GM12878 (cell line): Measurements from ENCODE around the gene STK10. TPM values are rescaled to one million over a fixed set of nuclear protein-coding genes. Genes with fewer than 3 reads are reported as not detected.

Experiments used
- ATAC-seq: fragments of 200-7000 bp; cut with Tn5 transposase; 3 replicates; pipeline ENCODE4 v1.9.1; 2020; ENCODE audit warnings: mild to moderate bottlenecking, moderate library complexity
- BruUV-seq: library from RNA; stranded (reverse); fragments of 400-500 nt; replicated peaks from 2 replicates; lab custom pipeline; 2021; lab: Mats Ljungman, UMichigan
- CTCF ChIA-PET: fragments of 300-600 bp; sonication (Branson Sonifier 250); formaldehyde crosslinking; extraction: SDS; loops from one replicate; lab custom pipeline; 2021; ENCODE audit warnings: inconsistent platforms; lab: Yijun Ruan, JAX
- POLR2A ChIA-PET: fragments of 350-600 bp; formaldehyde crosslinking; extraction: SDS; loops from one replicate; lab custom pipeline; 2021; ENCODE audit warnings: inconsistent platforms; lab: Charles Lee
- RAD21 ChIA-PET: fragments of 300-600 bp; sonication (Branson Sonifier 250); formaldehyde crosslinking; loops from one replicate; lab custom pipeline; 2023; ENCODE audit warnings: antibody characterized with exemption; ENCODE audit not compliant: unreplicated experiment; lab: Charles Lee
- SMC1A ChIA-PET: fragments of 300-600 bp; sonication (Branson Sonifier 250); formaldehyde crosslinking; loops from one replicate; lab custom pipeline; 2023; ENCODE audit not compliant: unreplicated experiment, uncharacterized antibody; lab: Charles Lee
- DNase-seq: peaks from one replicate; pipeline ENCODE4 v3.0.0-alpha.2; 2011; ENCODE audit warnings: low read depth, low spot score
- FAIRE-seq: peaks from 3 replicates; lab custom pipeline; 2011; peaks lifted over from hg19 to GRCh38; lab: Jason Lieb, UNC
- H2AFZ ChIP-seq: 2 replicates; pipeline ENCODE4 v1.6.0; 2011; ENCODE audit warnings: low read depth, low read length, control low read depth; ENCODE audit not compliant: control insufficient read depth
- H3K27ac ChIP-seq: 2 replicates; pipeline ENCODE4 v1.5.1; 2011; ENCODE audit warnings: control low read depth; ENCODE audit not compliant: control insufficient read depth, insufficient read depth
- H3K27me3 ChIP-seq, 2 experiments: replicated peaks in 1 of 2; 2 replicates each; pipeline versions ENCODE4 v1.6.0 to v1.6.1; 2011; ENCODE audit warnings: low read length in 1 of 2; ENCODE audit not compliant: control insufficient read depth in 2 of 2, insufficient read depth in 2 of 2
- H3K36me3 ChIP-seq, 2 experiments: 2 replicates each; pipeline ENCODE4 v1.5.1; 2011; ENCODE audit warnings: low read length in 1 of 2; ENCODE audit not compliant: control insufficient read depth in 2 of 2, insufficient read depth in 2 of 2
- H3K4me1 ChIP-seq: 2 replicates; pipeline ENCODE4 v1.6.1; 2011; ENCODE audit warnings: mild to moderate bottlenecking, low read length, moderate library complexity, mixed read lengths; ENCODE audit not compliant: control insufficient read depth, insufficient read depth
- H3K4me2 ChIP-seq: 2 replicates; pipeline ENCODE4 v1.6.0; 2011; ENCODE audit warnings: control low read depth; ENCODE audit not compliant: control insufficient read depth, insufficient read depth
- H3K4me3 ChIP-seq: fragments of 200-600 bp; sonication (generic); 2 replicates; pipeline ENCODE4 v1.5.1; 2016
- H3K79me2 ChIP-seq: 2 replicates; pipeline ENCODE4 v1.6.0; 2011; ENCODE audit warnings: low read length; ENCODE audit not compliant: control insufficient read depth, insufficient read depth
- H3K9ac ChIP-seq: 2 replicates; pipeline ENCODE4 v1.8.0; 2011; ENCODE audit warnings: low read length, control low read depth, mixed read lengths; ENCODE audit not compliant: control insufficient read depth, insufficient read depth
- H3K9me3 ChIP-seq: replicated peaks from 3 replicates; pipeline ENCODE4 v1.5.1; 2011; ENCODE audit warnings: mild to moderate bottlenecking, low read length; ENCODE audit not compliant: control insufficient read depth, insufficient read depth
- H4K20me1 ChIP-seq: 2 replicates; pipeline ENCODE4 v1.6.0; 2011; ENCODE audit not compliant: control insufficient read depth, insufficient read depth
- BCL3 ChIP-seq: IDR thresholded peaks from 2 replicates; pipeline ENCODE4 v1.6.1; 2011; ENCODE audit warnings: borderline replicate concordance, low read depth, mild to moderate bottlenecking, moderate library complexity, low read length; ENCODE audit not compliant: insufficient read depth, poor library complexity, severe bottlenecking
- BHLHE40 ChIP-seq, 2 experiments: fragments of 450-650 bp in 1 of 2; IDR thresholded peaks; 2 replicates each; pipeline ENCODE4 v1.6.1; 2011 to 2017; ENCODE audit warnings: low read depth in 2 of 2, borderline replicate concordance in 1 of 2, improper control_type of control experiment in 1 of 2, low read length in 1 of 2, mild to moderate bottlenecking in 1 of 2
- BMI1 ChIP-seq: fragments of 450-650 bp; IDR thresholded peaks from 2 replicates; pipeline ENCODE4 v1.6.1; 2016; ENCODE audit warnings: mild to moderate bottlenecking, moderate library complexity, borderline replicate concordance
- NR2F1 ChIP-seq: fragments of 450-650 bp; conservative IDR thresholded peaks from 2 replicates; pipeline ENCODE4 v1.6.1; 2017; ENCODE audit warnings: mild to moderate bottlenecking
- SKIL ChIP-seq: fragments of 450-650 bp; IDR thresholded peaks from 2 replicates; pipeline ENCODE4 v1.6.1; 2017; ENCODE audit warnings: mild to moderate bottlenecking, low read depth, inconsistent platforms; ENCODE audit not compliant: poor library complexity, severe bottlenecking
- STAT3 ChIP-seq: IDR thresholded peaks from 2 replicates; pipeline ENCODE4 v1.6.1; 2011; ENCODE audit warnings: low read depth, low read length, improper control_type of control experiment
- TBL1XR1 ChIP-seq: IDR thresholded peaks from 2 replicates; pipeline ENCODE4 v1.6.1; 2012; ENCODE audit warnings: low read depth, low read length, improper control_type of control experiment
- WGBS: methylation state at CpG from one replicate; pipeline ENCODE4 v1.1.6; 2016; ENCODE audit warnings: low lambda C conversion rate; ENCODE audit not compliant: insufficient replicate concordance, insufficient coverage; ENCODE audit errors: missing lambda C conversion rate; 5-methylcytosine and 5-hydroxymethylcytosine counted together
- in situ Hi-C: fragments of 300-500 bp; cut with MboI; formaldehyde crosslinking; loops from 9 replicates; pipeline ENCODE4 v1.14.3; 2018; ENCODE audit warnings: mixed read lengths
- intact Hi-C: fragments of 100-400 bp; cut with micrococcal nuclease; formaldehyde crosslinking; loops from one replicate; pipeline ENCODE4 v1.14.2; 2022; ENCODE audit not compliant: unreplicated experiment
- polyA plus RNA-seq, 11 experiments: library from polyadenylated mRNA; depleted of rRNA in 4 of 11; unstranded in 6 of 11; stranded (reverse) in 5 of 11; fragments of >200 nt; fragmentation: Nextera tagmentation in 4 of 11; fragmentation: Illumina TruSeq in 1 of 11; extraction: Ambion mirVana in 4 of 11; extraction: Trizol in 1 of 11; gene quantifications; 1 replicate in 1 of 11; 2 replicates in 10 of 11; pipeline versions ENCODE4 v1.2.1 to v1.2.3, GENCODE V29; 2011 to 2016; ENCODE audit warnings: inconsistent platforms in 2 of 11, missing spikeins in 2 of 11, low read depth in 1 of 11
- total RNA-seq, 4 experiments: library from RNA; depleted of rRNA in 3 of 4; stranded (reverse); fragments of >200 nt in 3 of 4; fragmentation: Illumina TruSeq in 1 of 4; extraction: Trizol in 1 of 4; gene quantifications; 2 replicates each; pipeline versions ENCODE4 v1.2.1 to v1.2.3, GENCODE V29; 2013 to 2021
- TF ChIP-seq, protein P1 (sequence below): fragments of 450-650 bp; formaldehyde crosslinking; IDR thresholded peaks from 2 replicates; pipeline ENCODE4 v1.4.0; 2020; ENCODE audit warnings: mild to moderate bottlenecking, moderate library complexity
- TF ChIP-seq, protein P2 (sequence below): fragments of 450-650 bp; IDR thresholded peaks from 2 replicates; pipeline ENCODE4 v1.6.1; 2014; ENCODE audit warnings: mild to moderate bottlenecking
- TF ChIP-seq, protein P3 (sequence below): fragments of 150-350 bp; IDR thresholded peaks from 2 replicates; pipeline ENCODE4 v1.6.1; 2016; ENCODE audit warnings: low read depth, low read length

STK10 gene
- total and polyA plus RNA-seq, 10 of the 15 experiments (the other 5 are each of a cell fraction or from before 2014, with no cell fraction given): 14.2 to 96.4 (median 50.6) TPM

GRCh38 chr5:172165465-172165864 lies 22.6 kb downstream of the STK10 start:
- H3K27ac ChIP-seq: peak overlapping the region; percentile 52
- RAD21 ChIA-PET: interaction anchor here (1.4 kb wide), 1 partner anchor 9 kb away, joined by 5 read pairs; no protein-coding TSS in a partner anchor
- peaks cover 15 to 17% of the 10 kb centered on the region in 2 experiments for H3K36me3 ChIP-seq
- no peak overlapping the region for H3K9ac ChIP-seq
- peaks cover 87% of the 10 kb centered on the region for H3K79me2 ChIP-seq
- H3K4me1 ChIP-seq: peaks cover 26% of the 10 kb centered on the region
- DNase-seq (no peak), ATAC-seq (peak; percentile 95), FAIRE-seq (no peak)
- H3K9me3 ChIP-seq: no peaks in the 10 kb centered on the region; the same call in 2 of the 3 replicates
- no peak overlapping the region for H2AFZ ChIP-seq
- H3K4me2 ChIP-seq: 0 out of 2 replicates have a peak overlapping the region, but pooled peaks have one; percentile 42
- CTCF ChIA-PET: interaction anchor here (0.7 to 0.9 kb wide), 2 partner anchors 18 to 34 kb away, joined by 3 read pairs; no protein-coding TSS in a partner anchor
- H3K4me3 ChIP-seq: no peak overlapping the region
- WGBS: 18% methylated on average over 6 of the region's 7 CpGs
- in situ Hi-C loops (no loop called here), intact Hi-C loops (no loop called here)
- POLR2A ChIA-PET: interaction anchor here (0.6 to 1.4 kb wide), 3 partner anchors 9 to 131 kb away, joined by 3 to 5 read pairs (median 4); no protein-coding TSS in a partner anchor
- no TSS peak for BruUV-seq
- H4K20me1 ChIP-seq: peaks cover 11% of the 10 kb centered on the region
- H3K27me3 ChIP-seq: no peaks in the 10 kb centered on the region
- SMC1A ChIA-PET: interaction anchor here (0.9 to 3.2 kb wide), 3 partner anchors 10 to 54 kb away, joined by 3 to 16 read pairs (median 4); no protein-coding TSS in a partner anchor
- no peak for TF ChIP-seq NR2F1
- no peak for TF ChIP-seq BHLHE40 (IDR thresholded peaks at IDR 0.05; ENCODE audit: borderline replicate concordance in 1 of 2, low read depth in 2 of 2, low read length in 1 of 2)
- TF ChIP-seq BMI1: no peak
- no peak for TF ChIP-seq SKIL
- TF ChIP-seq BCL3: no peak
- TF ChIP-seq, protein P1, sequence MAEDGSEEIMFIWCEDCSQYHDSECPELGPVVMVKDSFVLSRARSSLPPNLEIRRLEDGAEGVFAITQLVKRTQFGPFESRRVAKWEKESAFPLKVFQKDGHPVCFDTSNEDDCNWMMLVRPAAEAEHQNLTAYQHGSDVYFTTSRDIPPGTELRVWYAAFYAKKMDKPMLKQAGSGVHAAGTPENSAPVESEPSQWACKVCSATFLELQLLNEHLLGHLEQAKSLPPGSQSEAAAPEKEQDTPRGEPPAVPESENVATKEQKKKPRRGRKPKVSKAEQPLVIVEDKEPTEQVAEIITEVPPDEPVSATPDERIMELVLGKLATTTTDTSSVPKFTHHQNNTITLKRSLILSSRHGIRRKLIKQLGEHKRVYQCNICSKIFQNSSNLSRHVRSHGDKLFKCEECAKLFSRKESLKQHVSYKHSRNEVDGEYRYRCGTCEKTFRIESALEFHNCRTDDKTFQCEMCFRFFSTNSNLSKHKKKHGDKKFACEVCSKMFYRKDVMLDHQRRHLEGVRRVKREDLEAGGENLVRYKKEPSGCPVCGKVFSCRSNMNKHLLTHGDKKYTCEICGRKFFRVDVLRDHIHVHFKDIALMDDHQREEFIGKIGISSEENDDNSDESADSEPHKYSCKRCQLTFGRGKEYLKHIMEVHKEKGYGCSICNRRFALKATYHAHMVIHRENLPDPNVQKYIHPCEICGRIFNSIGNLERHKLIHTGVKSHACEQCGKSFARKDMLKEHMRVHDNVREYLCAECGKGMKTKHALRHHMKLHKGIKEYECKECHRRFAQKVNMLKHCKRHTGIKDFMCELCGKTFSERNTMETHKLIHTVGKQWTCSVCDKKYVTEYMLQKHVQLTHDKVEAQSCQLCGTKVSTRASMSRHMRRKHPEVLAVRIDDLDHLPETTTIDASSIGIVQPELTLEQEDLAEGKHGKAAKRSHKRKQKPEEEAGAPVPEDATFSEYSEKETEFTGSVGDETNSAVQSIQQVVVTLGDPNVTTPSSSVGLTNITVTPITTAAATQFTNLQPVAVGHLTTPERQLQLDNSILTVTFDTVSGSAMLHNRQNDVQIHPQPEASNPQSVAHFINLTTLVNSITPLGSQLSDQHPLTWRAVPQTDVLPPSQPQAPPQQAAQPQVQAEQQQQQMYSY: no peak
- TF ChIP-seq, protein P2, sequence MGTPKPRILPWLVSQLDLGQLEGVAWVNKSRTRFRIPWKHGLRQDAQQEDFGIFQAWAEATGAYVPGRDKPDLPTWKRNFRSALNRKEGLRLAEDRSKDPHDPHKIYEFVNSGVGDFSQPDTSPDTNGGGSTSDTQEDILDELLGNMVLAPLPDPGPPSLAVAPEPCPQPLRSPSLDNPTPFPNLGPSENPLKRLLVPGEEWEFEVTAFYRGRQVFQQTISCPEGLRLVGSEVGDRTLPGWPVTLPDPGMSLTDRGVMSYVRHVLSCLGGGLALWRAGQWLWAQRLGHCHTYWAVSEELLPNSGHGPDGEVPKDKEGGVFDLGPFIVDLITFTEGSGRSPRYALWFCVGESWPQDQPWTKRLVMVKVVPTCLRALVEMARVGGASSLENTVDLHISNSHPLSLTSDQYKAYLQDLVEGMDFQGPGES: no peak
- no peak for TF ChIP-seq STAT3
- TF ChIP-seq, protein P3, sequence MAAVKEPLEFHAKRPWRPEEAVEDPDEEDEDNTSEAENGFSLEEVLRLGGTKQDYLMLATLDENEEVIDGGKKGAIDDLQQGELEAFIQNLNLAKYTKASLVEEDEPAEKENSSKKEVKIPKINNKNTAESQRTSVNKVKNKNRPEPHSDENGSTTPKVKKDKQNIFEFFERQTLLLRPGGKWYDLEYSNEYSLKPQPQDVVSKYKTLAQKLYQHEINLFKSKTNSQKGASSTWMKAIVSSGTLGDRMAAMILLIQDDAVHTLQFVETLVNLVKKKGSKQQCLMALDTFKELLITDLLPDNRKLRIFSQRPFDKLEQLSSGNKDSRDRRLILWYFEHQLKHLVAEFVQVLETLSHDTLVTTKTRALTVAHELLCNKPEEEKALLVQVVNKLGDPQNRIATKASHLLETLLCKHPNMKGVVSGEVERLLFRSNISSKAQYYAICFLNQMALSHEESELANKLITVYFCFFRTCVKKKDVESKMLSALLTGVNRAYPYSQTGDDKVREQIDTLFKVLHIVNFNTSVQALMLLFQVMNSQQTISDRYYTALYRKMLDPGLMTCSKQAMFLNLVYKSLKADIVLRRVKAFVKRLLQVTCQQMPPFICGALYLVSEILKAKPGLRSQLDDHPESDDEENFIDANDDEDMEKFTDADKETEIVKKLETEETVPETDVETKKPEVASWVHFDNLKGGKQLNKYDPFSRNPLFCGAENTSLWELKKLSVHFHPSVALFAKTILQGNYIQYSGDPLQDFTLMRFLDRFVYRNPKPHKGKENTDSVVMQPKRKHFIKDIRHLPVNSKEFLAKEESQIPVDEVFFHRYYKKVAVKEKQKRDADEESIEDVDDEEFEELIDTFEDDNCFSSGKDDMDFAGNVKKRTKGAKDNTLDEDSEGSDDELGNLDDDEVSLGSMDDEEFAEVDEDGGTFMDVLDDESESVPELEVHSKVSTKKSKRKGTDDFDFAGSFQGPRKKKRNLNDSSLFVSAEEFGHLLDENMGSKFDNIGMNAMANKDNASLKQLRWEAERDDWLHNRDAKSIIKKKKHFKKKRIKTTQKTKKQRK: no peak
- TF ChIP-seq TBL1XR1: no peak
